Measurements from ENCODE around the gene NELL1. TPM values are rescaled to one million over a fixed set of nuclear protein-coding genes. Genes with fewer than 3 reads are reported as not detected.

The NELL1 gene
- total and polyA plus RNA-seq, 2 experiments from 2014 or later = 1.6 TPM; not detected in 1

DNA sequence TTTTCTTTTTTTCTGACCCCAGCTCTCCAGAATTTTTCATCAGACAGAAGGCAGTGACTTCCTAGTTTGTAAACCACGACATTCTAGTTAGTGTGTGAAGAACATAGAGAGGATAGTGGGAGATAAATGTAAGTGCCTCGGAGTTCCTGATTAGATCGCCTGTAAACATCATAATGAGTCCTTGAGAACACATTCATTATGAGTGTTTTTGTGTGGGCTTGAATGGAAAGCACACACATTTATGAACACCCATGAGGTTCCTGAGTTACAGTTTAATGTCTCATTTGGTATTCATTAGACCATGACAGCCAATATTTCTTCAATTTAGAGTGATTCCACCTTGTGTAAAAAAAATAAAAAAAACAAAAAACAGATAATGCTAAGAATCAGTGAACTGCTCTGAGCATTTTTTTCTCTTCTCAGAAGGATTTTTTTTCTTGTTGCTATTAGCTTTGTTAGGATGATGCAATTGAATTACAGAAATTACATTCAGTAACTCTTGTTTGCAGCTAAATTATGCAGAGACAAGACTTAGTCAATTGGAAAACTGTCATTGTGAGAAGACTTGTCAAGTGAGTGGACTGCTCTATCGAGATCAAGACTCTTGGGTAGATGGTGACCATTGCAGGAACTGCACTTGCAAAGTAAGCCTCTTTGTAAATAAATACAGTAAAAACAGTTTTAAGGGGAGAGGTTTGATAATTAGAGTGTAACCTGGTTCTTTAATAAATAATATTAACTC is 257.6 kb downstream of the NELL1 start:
- no peak overlapping the region for H3K4me2 ChIP-seq
- no peaks in the 10 kb centered on the region for H3K27me3 Mint-ChIP-seq (ENCODE audit: insufficient read depth, low read depth, poor library complexity)
- no peak for DNase-seq (ENCODE audit: low spot score)
- no peaks in the 10 kb centered on the region for H3K4me1 Mint-ChIP-seq
- no peaks in the 10 kb centered on the region for H3K9me3 Mint-ChIP-seq
- no peaks in the 10 kb centered on the region for H3K27me3 ChIP-seq (ENCODE audit: insufficient read depth)
- H3K4me3 Mint-ChIP-seq = no peak overlapping the region
- no peaks in the 10 kb centered on the region for H3K4me1 ChIP-seq (ENCODE audit: insufficient read depth)
- H2AFZ ChIP-seq = no peak overlapping the region
- no peaks in the 10 kb centered on the region for H4K20me1 ChIP-seq (replicated peaks; ENCODE audit: insufficient read depth)
- H3K4me3 ChIP-seq = no peak overlapping the region
- H3K9me2 ChIP-seq (ENCODE audit: insufficient read depth) = peaks cover 9% of the 10 kb centered on the region
- H3K27ac Mint-ChIP-seq = no peak overlapping the region
- H3K36me3 Mint-ChIP-seq (ENCODE audit: low read depth) = no peaks in the 10 kb centered on the region
- H3K27ac ChIP-seq (ENCODE audit: low read depth) = no peak overlapping the region
- TF ChIP-seq, protein P1, sequence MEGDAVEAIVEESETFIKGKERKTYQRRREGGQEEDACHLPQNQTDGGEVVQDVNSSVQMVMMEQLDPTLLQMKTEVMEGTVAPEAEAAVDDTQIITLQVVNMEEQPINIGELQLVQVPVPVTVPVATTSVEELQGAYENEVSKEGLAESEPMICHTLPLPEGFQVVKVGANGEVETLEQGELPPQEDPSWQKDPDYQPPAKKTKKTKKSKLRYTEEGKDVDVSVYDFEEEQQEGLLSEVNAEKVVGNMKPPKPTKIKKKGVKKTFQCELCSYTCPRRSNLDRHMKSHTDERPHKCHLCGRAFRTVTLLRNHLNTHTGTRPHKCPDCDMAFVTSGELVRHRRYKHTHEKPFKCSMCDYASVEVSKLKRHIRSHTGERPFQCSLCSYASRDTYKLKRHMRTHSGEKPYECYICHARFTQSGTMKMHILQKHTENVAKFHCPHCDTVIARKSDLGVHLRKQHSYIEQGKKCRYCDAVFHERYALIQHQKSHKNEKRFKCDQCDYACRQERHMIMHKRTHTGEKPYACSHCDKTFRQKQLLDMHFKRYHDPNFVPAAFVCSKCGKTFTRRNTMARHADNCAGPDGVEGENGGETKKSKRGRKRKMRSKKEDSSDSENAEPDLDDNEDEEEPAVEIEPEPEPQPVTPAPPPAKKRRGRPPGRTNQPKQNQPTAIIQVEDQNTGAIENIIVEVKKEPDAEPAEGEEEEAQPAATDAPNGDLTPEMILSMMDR (conservative IDR thresholded peaks at IDR 0.05; ENCODE audit: low read depth in 2 of 2) = no peak
- TF ChIP-seq, protein P2, sequence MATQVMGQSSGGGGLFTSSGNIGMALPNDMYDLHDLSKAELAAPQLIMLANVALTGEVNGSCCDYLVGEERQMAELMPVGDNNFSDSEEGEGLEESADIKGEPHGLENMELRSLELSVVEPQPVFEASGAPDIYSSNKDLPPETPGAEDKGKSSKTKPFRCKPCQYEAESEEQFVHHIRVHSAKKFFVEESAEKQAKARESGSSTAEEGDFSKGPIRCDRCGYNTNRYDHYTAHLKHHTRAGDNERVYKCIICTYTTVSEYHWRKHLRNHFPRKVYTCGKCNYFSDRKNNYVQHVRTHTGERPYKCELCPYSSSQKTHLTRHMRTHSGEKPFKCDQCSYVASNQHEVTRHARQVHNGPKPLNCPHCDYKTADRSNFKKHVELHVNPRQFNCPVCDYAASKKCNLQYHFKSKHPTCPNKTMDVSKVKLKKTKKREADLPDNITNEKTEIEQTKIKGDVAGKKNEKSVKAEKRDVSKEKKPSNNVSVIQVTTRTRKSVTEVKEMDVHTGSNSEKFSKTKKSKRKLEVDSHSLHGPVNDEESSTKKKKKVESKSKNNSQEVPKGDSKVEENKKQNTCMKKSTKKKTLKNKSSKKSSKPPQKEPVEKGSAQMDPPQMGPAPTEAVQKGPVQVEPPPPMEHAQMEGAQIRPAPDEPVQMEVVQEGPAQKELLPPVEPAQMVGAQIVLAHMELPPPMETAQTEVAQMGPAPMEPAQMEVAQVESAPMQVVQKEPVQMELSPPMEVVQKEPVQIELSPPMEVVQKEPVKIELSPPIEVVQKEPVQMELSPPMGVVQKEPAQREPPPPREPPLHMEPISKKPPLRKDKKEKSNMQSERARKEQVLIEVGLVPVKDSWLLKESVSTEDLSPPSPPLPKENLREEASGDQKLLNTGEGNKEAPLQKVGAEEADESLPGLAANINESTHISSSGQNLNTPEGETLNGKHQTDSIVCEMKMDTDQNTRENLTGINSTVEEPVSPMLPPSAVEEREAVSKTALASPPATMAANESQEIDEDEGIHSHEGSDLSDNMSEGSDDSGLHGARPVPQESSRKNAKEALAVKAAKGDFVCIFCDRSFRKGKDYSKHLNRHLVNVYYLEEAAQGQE (IDR thresholded peaks at IDR 0.05; ENCODE audit: unreplicated experiment) = no peak
- no peak for TF ChIP-seq ZNF114 (CRISPR knock-in tag; IDR thresholded peaks at IDR 0.05)
- no peak for TF ChIP-seq POLR2AphosphoS5 (IDR thresholded peaks at IDR 0.05; ENCODE audit: low read depth)
- no peak for TF ChIP-seq CREB1 (CRISPR knock-in tag; IDR thresholded peaks at IDR 0.05; ENCODE audit: low read depth)
- no peak for TF ChIP-seq EZH2phosphoT487 (IDR thresholded peaks at IDR 0.05; ENCODE audit: unreplicated experiment)
- no peak for TF ChIP-seq NANOG (IDR thresholded peaks at IDR 0.05; ENCODE audit: borderline replicate concordance)
- no peaks in the 10 kb centered on the region for H3K79me2 ChIP-seq (replicated peaks; ENCODE audit: insufficient read depth)
- no peaks in the 10 kb centered on the region for H3F3A ChIP-seq (replicated peaks; ENCODE audit: low read depth)
- ATAC-seq = no peak
- no peaks in the 10 kb centered on the region for H3K36me3 ChIP-seq (ENCODE audit: insufficient read depth)

DNA sequence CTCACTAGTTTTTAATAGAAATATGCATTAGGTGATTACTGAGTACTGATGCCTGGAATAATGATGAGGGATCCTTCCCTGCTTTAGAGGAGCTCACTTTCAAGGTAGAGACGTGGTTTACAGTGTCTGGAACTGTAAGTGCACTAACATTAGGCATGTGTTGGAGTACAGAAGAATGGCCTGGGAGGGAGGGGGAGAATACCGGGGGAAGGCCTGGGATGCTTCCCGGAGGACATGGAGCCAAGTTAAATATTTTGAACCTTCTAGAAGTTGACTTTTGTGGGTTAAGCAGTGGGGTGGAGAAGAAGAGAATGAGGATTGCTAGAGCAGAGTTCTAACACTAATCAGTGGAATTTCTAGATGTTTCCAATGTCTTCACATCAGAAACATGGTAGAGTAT is 261.6 kb downstream of the NELL1 start:
- no peaks in the 10 kb centered on the region for H3K79me2 ChIP-seq (replicated peaks; ENCODE audit: insufficient read depth)
- H3K4me2 ChIP-seq = no peak overlapping the region
- Mint-ChIP-seq H3K4me1 (no peaks in the 10 kb centered on the region), H3K27me3 (ENCODE audit: insufficient read depth, low read depth, poor library complexity) (no peaks in the 10 kb centered on the region), H3K9me3 (no peaks in the 10 kb centered on the region), H3K4me3 (no peak overlapping the region), H3K36me3 (ENCODE audit: low read depth) (no peaks in the 10 kb centered on the region), H3K27ac (no peak overlapping the region)
- H3K9me2 ChIP-seq (ENCODE audit: insufficient read depth) = peaks cover 3% of the 10 kb centered on the region; the same call in 1 of the 2 replicates
- H3K36me3 ChIP-seq (ENCODE audit: insufficient read depth) = no peaks in the 10 kb centered on the region
- no peak for DNase-seq (ENCODE audit: low spot score)
- TF ChIP-seq ZNF462 (CRISPR knock-in tag; IDR thresholded peaks at IDR 0.05) (no peak), EZH2phosphoT487 (IDR thresholded peaks at IDR 0.05; ENCODE audit: unreplicated experiment) (no peak), STAT1 (IDR thresholded peaks at IDR 0.05; ENCODE audit: unreplicated experiment) (no peak)
- no peaks in the 10 kb centered on the region for H4K20me1 ChIP-seq (replicated peaks; ENCODE audit: insufficient read depth)
- no peak for ATAC-seq
- no peak overlapping the region for H2AFZ ChIP-seq
- no peaks in the 10 kb centered on the region for H3K4me1 ChIP-seq (ENCODE audit: insufficient read depth)
- no peak overlapping the region for H3K27ac ChIP-seq (ENCODE audit: low read depth)
- no peaks in the 10 kb centered on the region for H3F3A ChIP-seq (replicated peaks; ENCODE audit: low read depth)
- no peak overlapping the region for H3K4me3 ChIP-seq
- H3K27me3 ChIP-seq (ENCODE audit: insufficient read depth) = no peaks in the 10 kb centered on the region

Measured in GM23338 (cell line).